H1 (cell line): ENCODE data around the gene PHYH. TPM values are rescaled to one million over a fixed set of nuclear protein-coding genes. Genes with fewer than 3 reads are reported as not detected.
"Not testable (repeated sequence)": the region's sequence is repeated elsewhere in the genome, so short reads cannot be mapped to it uniquely, and the experiment has no call there.

Source experiments
- CTCF ChIA-PET: fragments of 300-600 bp; sonication (Branson Sonifier 250); formaldehyde crosslinking; loops from one replicate; lab custom pipeline; 2021; ENCODE audit not compliant: partially characterized antibody; lab: Charles Lee
- POLR2A ChIA-PET: fragments of 300-600 bp; sonication (Branson Sonifier 250); formaldehyde crosslinking; loops from one replicate; lab custom pipeline; 2021; ENCODE audit warnings: inconsistent platforms; ENCODE audit not compliant: partially characterized antibody; lab: Charles Lee
- DNase-seq, 2 experiments: peaks; one replicate each; pipeline versions ENCODE4 v3.0.0 to v3.0.0-alpha.2; 2010 to 2022; ENCODE audit warnings: low spot score in 2 of 2, low read depth in 1 of 2, mixed read lengths in 1 of 2
- FAIRE-seq: peaks from 2 replicates; lab custom pipeline; 2011; peaks lifted over from hg19 to GRCh38; lab: Jason Lieb, UNC
- H2AFZ ChIP-seq: 2 replicates; pipeline ENCODE4 v1.8.1; 2012; ENCODE audit warnings: low read length, inconsistent platforms
- H2AK5ac ChIP-seq: 2 replicates; pipeline ENCODE4 v1.6.1; 2013; ENCODE audit warnings: low read depth, low read length
- H2BK120ac ChIP-seq: replicated peaks from 2 replicates; pipeline ENCODE3; 2013; ENCODE audit warnings: low read depth, low read length, inconsistent platforms
- H2BK12ac ChIP-seq: 2 replicates; pipeline ENCODE4 v1.6.1; 2013; ENCODE audit warnings: low read depth, low read length
- H2BK15ac ChIP-seq: 2 replicates; pipeline ENCODE4 v1.6.1; 2013; ENCODE audit warnings: low read length
- H2BK20ac ChIP-seq: 2 replicates; pipeline ENCODE4 v1.6.1; 2013; ENCODE audit warnings: low read length
- H2BK5ac ChIP-seq: 2 replicates; pipeline ENCODE4 v1.6.1; 2013; ENCODE audit warnings: low read depth, low read length
- H3K14ac ChIP-seq: 2 replicates; pipeline ENCODE4 v1.6.1; 2013; ENCODE audit warnings: inconsistent platforms; ENCODE audit not compliant: insufficient read length
- H3K18ac ChIP-seq: 2 replicates; pipeline ENCODE4 v1.6.1; 2013; ENCODE audit warnings: low read length; ENCODE audit errors: extremely low read depth
- H3K23ac ChIP-seq: 2 replicates; pipeline ENCODE4 v1.6.1; 2013; ENCODE audit warnings: inconsistent platforms; ENCODE audit not compliant: insufficient read length
- H3K23me2 ChIP-seq: 2 replicates; pipeline ENCODE4 v1.6.1; 2013; ENCODE audit warnings: low read depth, low read length
- H3K27ac ChIP-seq: 2 replicates; pipeline ENCODE4 v1.6.1; 2011; ENCODE audit warnings: low read depth, low read length, inconsistent platforms
- H3K27me3 ChIP-seq, 4 experiments: replicated peaks in 1 of 4; 1 replicate in 1 of 4; 2 replicates in 3 of 4; pipeline versions ENCODE4 v1.6.1 to v1.8.1; 2011 to 2013; ENCODE audit warnings: low read length in 3 of 4, mild to moderate bottlenecking in 3 of 4, inconsistent platforms in 2 of 4, mixed read lengths in 2 of 4, moderate library complexity in 1 of 4; ENCODE audit not compliant: control insufficient read depth in 3 of 4, insufficient read depth in 3 of 4; ENCODE audit errors: extremely low read depth in 1 of 4
- H3K36me3 ChIP-seq, 4 experiments: 2 replicates each; pipeline versions ENCODE4 v1.6.1 to v1.8.1; 2011 to 2013; ENCODE audit warnings: mild to moderate bottlenecking in 4 of 4, low read length in 3 of 4, moderate library complexity in 2 of 4, control low read depth in 1 of 4, inconsistent platforms in 1 of 4; ENCODE audit not compliant: insufficient read depth in 4 of 4, control insufficient read depth in 2 of 4
- H3K4ac ChIP-seq: replicated peaks from 2 replicates; pipeline ENCODE3; 2013; ENCODE audit warnings: low read length, low read depth, mixed read lengths, inconsistent platforms; ENCODE audit not compliant: insufficient read length
- H3K4me1 ChIP-seq, 4 experiments: replicated peaks in 1 of 4; 1 replicate in 1 of 4; 2 replicates in 3 of 4; pipeline versions ENCODE4 v1.6.1 to v1.8.1; 2011 to 2013; ENCODE audit warnings: low read length in 3 of 4, inconsistent platforms in 2 of 4, mixed read lengths in 1 of 4; ENCODE audit not compliant: insufficient read depth in 4 of 4, control insufficient read depth in 3 of 4
- H3K4me2 ChIP-seq, 2 experiments: 2 replicates each; pipeline versions ENCODE4 v1.6.1 to v1.8.1; 2011 to 2013; ENCODE audit warnings: low read depth in 2 of 2, low read length in 2 of 2, control low read depth in 1 of 2, inconsistent platforms in 1 of 2, mild to moderate bottlenecking in 1 of 2; ENCODE audit not compliant: insufficient read depth in 1 of 2
- H3K4me3 ChIP-seq, 4 experiments: fragments of 200-600, 300-600 bp in 1 of 4; sonication (generic), shearing (Covaris generic), sonication (Bioruptor Twin) in 1 of 4; 2 replicates each; pipeline versions ENCODE4 v1.5.1 to v1.8.1; 2011 to 2016; ENCODE audit warnings: low read length in 4 of 4, low read depth in 3 of 4, control low read depth in 2 of 4, inconsistent platforms in 2 of 4, mild to moderate bottlenecking in 2 of 4, mixed read lengths in 1 of 4, moderate library complexity in 1 of 4; ENCODE audit not compliant: insufficient read depth in 2 of 4; ENCODE audit errors: extremely low read depth in 1 of 4
- H3K56ac ChIP-seq: replicated peaks from 2 replicates; pipeline ENCODE3; 2013; ENCODE audit warnings: low read depth, mild to moderate bottlenecking, mixed read lengths, low read length, inconsistent platforms; ENCODE audit not compliant: insufficient read length
- H3K79me1 ChIP-seq: 2 replicates; pipeline ENCODE4 v1.6.1; 2013; ENCODE audit warnings: low read depth, low read length, control low read depth
- H3K79me2 ChIP-seq, 2 experiments: 2 replicates each; pipeline versions ENCODE4 v1.6.1 to v1.8.1; 2012 to 2013; ENCODE audit warnings: low read length in 2 of 2, mild to moderate bottlenecking in 2 of 2, inconsistent platforms in 1 of 2; ENCODE audit not compliant: insufficient read depth in 2 of 2, control insufficient read depth in 1 of 2
- H3K9ac ChIP-seq, 4 experiments: replicated peaks in 1 of 4; 1 replicate in 1 of 4; 2 replicates in 3 of 4; pipeline versions ENCODE4 v1.6.1 to v1.8.1; 2011 to 2013; ENCODE audit warnings: low read depth in 3 of 4, low read length in 3 of 4, control low read depth in 2 of 4, mild to moderate bottlenecking in 2 of 4, moderate library complexity in 2 of 4, inconsistent platforms in 1 of 4; ENCODE audit errors: extremely low read depth in 1 of 4
- H3K9me3 ChIP-seq, 2 experiments: 2 replicates each; pipeline versions ENCODE4 v1.6.1 to v1.8.1; 2012 to 2013; ENCODE audit warnings: mild to moderate bottlenecking in 2 of 2, moderate library complexity in 2 of 2, control low read depth in 1 of 2, inconsistent platforms in 1 of 2, low read depth in 1 of 2, low read length in 1 of 2, mixed read lengths in 1 of 2; ENCODE audit not compliant: insufficient read depth in 2 of 2
- H4K20me1 ChIP-seq, 2 experiments: replicated peaks in 1 of 2; 2 replicates each; pipeline versions ENCODE3 to v1.8.1; 2011 to 2013; ENCODE audit warnings: inconsistent platforms in 2 of 2, low read length in 2 of 2, mild to moderate bottlenecking in 1 of 2; ENCODE audit not compliant: insufficient read depth in 2 of 2, control insufficient read depth in 1 of 2
- H4K5ac ChIP-seq: 2 replicates; pipeline ENCODE4 v1.6.1; 2013; ENCODE audit warnings: low read length, low read depth, mixed read lengths, inconsistent platforms; ENCODE audit not compliant: insufficient read length
- H4K8ac ChIP-seq: 2 replicates; pipeline ENCODE4 v1.8.0; 2013; ENCODE audit warnings: mild to moderate bottlenecking, moderate library complexity, low read length, inconsistent platforms; ENCODE audit not compliant: insufficient read depth; ENCODE audit errors: extremely low read depth
- H4K91ac ChIP-seq: replicated peaks from 2 replicates; pipeline ENCODE3; 2013; ENCODE audit warnings: low read length, mixed read lengths, inconsistent platforms; ENCODE audit not compliant: insufficient read length
- WGBS, 2 experiments: shearing (Covaris generic) in 1 of 2; methylation state at CpG; one replicate each; pipeline versions ENCODE4 v1.1.6 to v1.1.7; 2013 to 2015; ENCODE audit warnings: low lambda C conversion rate in 2 of 2, mixed read lengths in 2 of 2, inconsistent platforms in 1 of 2, low coverage in 1 of 2, missing lambda C conversion rate in 1 of 2; ENCODE audit not compliant: insufficient replicate concordance in 2 of 2, insufficient coverage in 1 of 2, insufficient read length in 1 of 2; ENCODE audit errors: extremely low coverage in 1 of 2, missing lambda C conversion rate in 1 of 2; 5-methylcytosine and 5-hydroxymethylcytosine counted together
- polyA plus RNA-seq, 7 experiments: library from polyadenylated mRNA; depleted of rRNA in 3 of 7; stranded (reverse) in 5 of 7; unstranded in 2 of 7; fragments of >200 nt in 5 of 7; fragments of 200-250 nt in 2 of 7; gene quantifications; 1 replicate in 5 of 7; 2 replicates in 1 of 7; 4 replicates in 1 of 7; pipeline versions ENCODE4 v1.2.1 to v1.2.3, GENCODE V29; 2011 to 2013; ENCODE audit warnings: missing spikeins in 2 of 7, mixed read lengths in 2 of 7
- total RNA-seq: library from RNA; stranded (reverse); fragmentation: NEBNext Ultra II Directional; extraction: Animal tissue kit (Norgen Biotek cat#: 25700); gene quantifications from 2 replicates; pipeline ENCODE4 v1.2.1, GENCODE V29; 2021

PHYH gene
- total and polyA plus RNA-seq, 2 of the 8 experiments (the other 6 are each of a cell fraction or from before 2014, with no cell fraction given): 22.0 to 22.7 TPM

- not testable (repeated sequence) for H3K9me3 ChIP-seq, H2AFZ ChIP-seq, H2BK5ac ChIP-seq, H2BK20ac ChIP-seq, H3K18ac ChIP-seq, H3K36me3 ChIP-seq, H3K9ac ChIP-seq, DNase-seq, H2BK15ac ChIP-seq, H3K27me3 ChIP-seq, H3K4me2 ChIP-seq, H4K8ac ChIP-seq, H3K4me3 ChIP-seq, H2BK120ac ChIP-seq, H3K56ac ChIP-seq, H4K20me1 ChIP-seq, H4K5ac ChIP-seq, H3K23ac ChIP-seq, FAIRE-seq, H4K91ac ChIP-seq, H3K4ac ChIP-seq, H3K79me2 ChIP-seq, H3K79me1 ChIP-seq, H2AK5ac ChIP-seq, H2BK12ac ChIP-seq, H3K14ac ChIP-seq, H3K23me2 ChIP-seq, H3K27ac ChIP-seq
- POLR2A ChIA-PET: interaction anchor here (0.6 to 5.0 kb wide), 5 partner anchors 10 to 73 kb away, joined by 3 to 25 read pairs (median 3); partner anchors contain the start of gene PHYH
- WGBS, 2 experiments: 95% methylated on average over 11 of the region's 11 CpGs; no CpG with 5 or more reads in 1 of the 2 experiments
- CTCF ChIA-PET: interaction anchor here (0.7 to 1.7 kb wide), 5 partner anchors 10 to 829 kb away, joined by 3 to 9 read pairs (median 3); partner anchors contain the start of gene PHYH
- peaks cover 4 to 10% (median 7%) of the 10 kb centered on the region in 4 experiments for H3K4me1 ChIP-seq
Measured at GRCh38 chr10:13276146-13276545, 23.7 kb downstream of the PHYH start.
